H9 (cell line): ENCODE measurements around the gene PRSS50. TPM values are rescaled to one million over a fixed set of nuclear protein-coding genes. Genes with fewer than 3 reads are reported as not detected.

Experiments
- DNase-seq: peaks from one replicate; pipeline ENCODE4 v3.0.0-alpha.2; 2017
- H2AFZ ChIP-seq: one replicate; pipeline ENCODE4 v1.6.1; 2013; ENCODE audit warnings: mild to moderate bottlenecking, low read length, control low read depth, moderate library complexity
- H2AK5ac ChIP-seq: 2 replicates; pipeline ENCODE4 v1.6.1; 2013; ENCODE audit warnings: low read length, control low read depth, mixed read lengths; ENCODE audit not compliant: insufficient read length
- H2BK120ac ChIP-seq: one replicate; pipeline ENCODE4 v1.6.1; 2013; ENCODE audit warnings: low read depth, mild to moderate bottlenecking, low read length, control low read depth, inconsistent platforms; ENCODE audit not compliant: poor library complexity, severe bottlenecking
- H2BK12ac ChIP-seq: 2 replicates; pipeline ENCODE4 v1.6.1; 2013; ENCODE audit warnings: low read length, control low read depth, mixed read lengths, low read depth; ENCODE audit not compliant: insufficient read length
- H2BK15ac ChIP-seq: 2 replicates; pipeline ENCODE4 v1.6.1; 2013; ENCODE audit warnings: low read depth, low read length, control low read depth
- H2BK20ac ChIP-seq: one replicate; pipeline ENCODE4 v1.6.1; 2013; ENCODE audit warnings: low read depth, mild to moderate bottlenecking, low read length, control low read depth, inconsistent platforms; ENCODE audit not compliant: poor library complexity, severe bottlenecking
- H2BK5ac ChIP-seq: 2 replicates; pipeline ENCODE4 v1.6.1; 2013; ENCODE audit warnings: low read length, control low read depth, mixed read lengths; ENCODE audit not compliant: insufficient read length
- H3K14ac ChIP-seq: 2 replicates; pipeline ENCODE4 v1.6.1; 2013; ENCODE audit warnings: low read length, control low read depth; ENCODE audit not compliant: insufficient read depth
- H3K18ac ChIP-seq: 2 replicates; pipeline ENCODE4 v1.6.1; 2013; ENCODE audit warnings: low read depth, mild to moderate bottlenecking, mixed read lengths, low read length, control low read depth; ENCODE audit not compliant: insufficient read length
- H3K23ac ChIP-seq: 2 replicates; pipeline ENCODE4 v1.6.1; 2013; ENCODE audit warnings: low read length, control low read depth, mixed read lengths, low read depth; ENCODE audit not compliant: insufficient read length
- H3K23me2 ChIP-seq: 2 replicates; pipeline ENCODE4 v1.6.1; 2013; ENCODE audit warnings: low read depth, mild to moderate bottlenecking, mixed read lengths, low read length, control low read depth; ENCODE audit not compliant: insufficient read length, poor library complexity, severe bottlenecking
- H3K27ac ChIP-seq: 2 replicates; pipeline ENCODE4 v1.5.1; 2013; ENCODE audit warnings: low read length, control low read depth, mixed read lengths, low read depth; ENCODE audit not compliant: insufficient read length
- H3K27me3 ChIP-seq: 2 replicates; pipeline ENCODE4 v1.6.1; 2013; ENCODE audit warnings: low read length, control low read depth, inconsistent platforms; ENCODE audit not compliant: insufficient read depth
- H3K4ac ChIP-seq: 2 replicates; pipeline ENCODE4 v1.6.1; 2013; ENCODE audit warnings: low read depth, mild to moderate bottlenecking, control low read depth, inconsistent platforms, low read length, moderate library complexity
- H3K4me1 ChIP-seq: 2 replicates; pipeline ENCODE4 v1.6.1; 2013; ENCODE audit warnings: low read length, control low read depth, inconsistent platforms; ENCODE audit not compliant: insufficient read depth
- H3K4me2 ChIP-seq: 2 replicates; pipeline ENCODE4 v1.6.1; 2013; ENCODE audit warnings: low read length, control low read depth, mixed read lengths; ENCODE audit not compliant: insufficient read length, insufficient read depth
- H3K56ac ChIP-seq: 2 replicates; pipeline ENCODE4 v1.6.1; 2013; ENCODE audit warnings: low read depth, mild to moderate bottlenecking, mixed read lengths, low read length, control low read depth; ENCODE audit not compliant: insufficient read length
- H3K79me1 ChIP-seq: 2 replicates; pipeline ENCODE4 v1.6.1; 2013; ENCODE audit warnings: low read depth, mild to moderate bottlenecking, moderate library complexity, low read length, control low read depth, inconsistent platforms; ENCODE audit not compliant: insufficient read depth, poor library complexity, severe bottlenecking
- H3K79me2 ChIP-seq: 2 replicates; pipeline ENCODE4 v1.6.1; 2013; ENCODE audit warnings: low read length, control low read depth, inconsistent platforms; ENCODE audit not compliant: insufficient read depth
- H3K9ac ChIP-seq: 2 replicates; pipeline ENCODE4 v1.6.1; 2013; ENCODE audit warnings: low read length, control low read depth, mixed read lengths; ENCODE audit not compliant: insufficient read length; ENCODE audit errors: extremely low read depth
- H3K9me3 ChIP-seq: one replicate; pipeline ENCODE4 v1.6.1; 2013; ENCODE audit warnings: low read depth, low read length, inconsistent platforms; ENCODE audit not compliant: control insufficient read depth
- H3T11ph ChIP-seq: one replicate; pipeline ENCODE4 v1.6.1; 2013; ENCODE audit warnings: mild to moderate bottlenecking, low read length, control low read depth, inconsistent platforms
- H4K20me1 ChIP-seq: one replicate; pipeline ENCODE4 v1.6.1; 2013; ENCODE audit not compliant: control insufficient read depth, insufficient read length, insufficient read depth
- H4K5ac ChIP-seq: 2 replicates; pipeline ENCODE4 v1.6.1; 2013; ENCODE audit warnings: low read depth, mild to moderate bottlenecking, mixed read lengths, low read length, control low read depth; ENCODE audit not compliant: insufficient read length
- H4K8ac ChIP-seq: replicated peaks from 2 replicates; pipeline ENCODE4 v1.6.1; 2013; ENCODE audit warnings: low read length, control low read depth, mixed read lengths, low read depth; ENCODE audit not compliant: insufficient read length
- H4K91ac ChIP-seq: 2 replicates; pipeline ENCODE4 v1.6.1; 2013; ENCODE audit warnings: low read depth, mild to moderate bottlenecking, moderate library complexity, mixed read lengths, low read length, control low read depth; ENCODE audit not compliant: insufficient read length
- H3K27ac Mint-ChIP-seq, 3 experiments: 2 replicates in 2 of 3; 3 replicates in 1 of 3; pipeline ENCODE4 v1.8.0; 2020 to 2021; ENCODE audit warnings: mixed read lengths in 3 of 3, mild to moderate bottlenecking in 1 of 3, moderate library complexity in 1 of 3
- H3K27me3 Mint-ChIP-seq: 2 replicates; pipeline ENCODE4 v1.8.0; 2021; ENCODE audit warnings: low read depth, mild to moderate bottlenecking, moderate library complexity, mixed read lengths
- H3K36me3 Mint-ChIP-seq, 3 experiments: 2 replicates in 2 of 3; 3 replicates in 1 of 3; pipeline ENCODE4 v1.8.0; 2020 to 2021; ENCODE audit warnings: low read depth in 3 of 3, mixed read lengths in 3 of 3; ENCODE audit not compliant: insufficient read depth in 1 of 3
- H3K4me1 Mint-ChIP-seq, 2 experiments: 2 replicates each; pipeline ENCODE4 v1.8.0; 2020; ENCODE audit warnings: mixed read lengths in 2 of 2
- H3K4me3 Mint-ChIP-seq, 2 experiments: 2 replicates in 1 of 2; 3 replicates in 1 of 2; pipeline ENCODE4 v1.8.0; 2020 to 2021; ENCODE audit warnings: mild to moderate bottlenecking in 2 of 2, mixed read lengths in 2 of 2, moderate library complexity in 1 of 2
- H3K9me3 Mint-ChIP-seq, 2 experiments: 2 replicates in 1 of 2; 3 replicates in 1 of 2; pipeline ENCODE4 v1.8.0; 2020; ENCODE audit warnings: mild to moderate bottlenecking in 2 of 2, mixed read lengths in 2 of 2, moderate library complexity in 1 of 2
- CTCF ChIP-seq: fragments of 200-600 bp; sonication (generic); conservative IDR thresholded peaks from 3 replicates; pipeline ENCODE4 v1.8.0; 2021; ENCODE audit warnings: antibody characterized with exemption, mild to moderate bottlenecking
- whole genome bisulfite sequencing: extraction: QIAGEN DNeasy Blood & Tissue Kit; methylation state at CpG from one replicate; pipeline ENCODE4 v1.1.7; 2013; ENCODE audit warnings: missing lambda C conversion rate, low lambda C conversion rate, mixed read lengths; ENCODE audit not compliant: insufficient read length; ENCODE audit errors: extremely low coverage; 5-methylcytosine and 5-hydroxymethylcytosine counted together
- total RNA-seq: library from RNA; stranded (reverse); gene quantifications from 2 replicates; pipeline ENCODE4 v1.2.1, GENCODE V29; 2021

The PRSS50 gene
- total RNA-seq, 1 experiment from 2014 or later, result 0.24 TPM

- no peaks in the 10 kb centered on the region for H3K79me1 ChIP-seq
- H3K27me3 ChIP-seq, result peaks cover 4% of the 10 kb centered on the region; the same call in 1 of the 2 replicates
- no peak overlapping the region for H2BK120ac ChIP-seq
Observed at GRCh38 chr3:46694520-46694919, 23.1 kb downstream of the PRSS50 start.

More at GRCh38 chr3:46694520-46694919, 23.1 kb downstream of the PRSS50 start:
- H3T11ph ChIP-seq, result no peak overlapping the region
- no peaks in the 10 kb centered on the region for H3K9me3 Mint-ChIP-seq
- peaks cover 36% of the 10 kb centered on the region for H3K27me3 Mint-ChIP-seq
- H3K27ac ChIP-seq, result no peak overlapping the region
- H3K4me2 ChIP-seq, result no peak overlapping the region
- no peak overlapping the region for H3K4ac ChIP-seq
- H3K9me3 ChIP-seq, result no peaks in the 10 kb centered on the region
- H3K14ac ChIP-seq, result no peak overlapping the region
- H2BK12ac ChIP-seq, result no peak overlapping the region
- no peak overlapping the region for H4K5ac ChIP-seq
- H3K18ac ChIP-seq, result no peak overlapping the region
- H3K9ac ChIP-seq, result no peak overlapping the region
- WGBS, result no CpG with 5 or more reads among the region's 3 CpGs
- H2AK5ac ChIP-seq, result no peak overlapping the region
- no peak overlapping the region for H4K8ac ChIP-seq
- no peak overlapping the region for H2BK5ac ChIP-seq
- H2AFZ ChIP-seq, result no peak overlapping the region
- no peaks in the 10 kb centered on the region; a peak in 1 of 7 replicates for H3K36me3 Mint-ChIP-seq
- no peak for DNase-seq
- TF ChIP-seq CTCF, result no peak
- H4K20me1 ChIP-seq, result no peaks in the 10 kb centered on the region
- H2BK20ac ChIP-seq, result no peak overlapping the region
- peaks cover 14 to 17% of the 10 kb centered on the region in 2 experiments for H3K4me1 Mint-ChIP-seq
- H3K27ac Mint-ChIP-seq, result no peak overlapping the region
- H3K23ac ChIP-seq, result no peak overlapping the region
- H3K56ac ChIP-seq, result no peak overlapping the region
- no peak overlapping the region for H2BK15ac ChIP-seq
- no peaks in the 10 kb centered on the region for H3K79me2 ChIP-seq
- H3K4me3 Mint-ChIP-seq, result no peak overlapping the region
- peaks cover 8% of the 10 kb centered on the region for H3K23me2 ChIP-seq
- H4K91ac ChIP-seq, result no peak overlapping the region
- no peaks in the 10 kb centered on the region; the same call in 1 of the 2 replicates for H3K4me1 ChIP-seq
